Kidney epithelial cell (primary cell): ENCODE results near the gene WIPF1. TPM values are rescaled to one million over a fixed set of nuclear protein-coding genes. Genes with fewer than 3 reads are reported as not detected.

Experiments
- DNase-seq: peaks from one replicate; pipeline ENCODE4 v3.0.0-alpha.2; 2010; ENCODE audit warnings: low read depth
- H3K27me3 ChIP-seq: 2 replicates; pipeline ENCODE4 v1.6.0; 2011; ENCODE audit warnings: low read length; ENCODE audit not compliant: control insufficient read depth, insufficient read depth
- H3K36me3 ChIP-seq: 2 replicates; pipeline ENCODE4 v1.5.1; 2011; ENCODE audit warnings: low read length; ENCODE audit not compliant: control insufficient read depth, insufficient read depth
- H3K4me3 ChIP-seq: 2 replicates; pipeline ENCODE4 v1.5.1; 2011; ENCODE audit warnings: low read depth, mild to moderate bottlenecking, control low read depth, low read length
- total RNA-seq: library from RNA; depleted of rRNA; stranded (reverse); fragments of >200 nt; gene quantifications from 2 replicates; pipeline ENCODE4 v1.2.3, GENCODE V29; 2015
- TF ChIP-seq, protein P1 (sequence below): IDR thresholded peaks from 2 replicates; pipeline ENCODE4 v1.5.1; 2011; ENCODE audit warnings: mild to moderate bottlenecking, moderate library complexity, low read length, control low read depth, inconsistent platforms; ENCODE audit not compliant: insufficient read depth, poor library complexity, severe bottlenecking

The WIPF1 gene
- total RNA-seq, 1 donor from 2014 or later: 9.5 TPM

DNA sequence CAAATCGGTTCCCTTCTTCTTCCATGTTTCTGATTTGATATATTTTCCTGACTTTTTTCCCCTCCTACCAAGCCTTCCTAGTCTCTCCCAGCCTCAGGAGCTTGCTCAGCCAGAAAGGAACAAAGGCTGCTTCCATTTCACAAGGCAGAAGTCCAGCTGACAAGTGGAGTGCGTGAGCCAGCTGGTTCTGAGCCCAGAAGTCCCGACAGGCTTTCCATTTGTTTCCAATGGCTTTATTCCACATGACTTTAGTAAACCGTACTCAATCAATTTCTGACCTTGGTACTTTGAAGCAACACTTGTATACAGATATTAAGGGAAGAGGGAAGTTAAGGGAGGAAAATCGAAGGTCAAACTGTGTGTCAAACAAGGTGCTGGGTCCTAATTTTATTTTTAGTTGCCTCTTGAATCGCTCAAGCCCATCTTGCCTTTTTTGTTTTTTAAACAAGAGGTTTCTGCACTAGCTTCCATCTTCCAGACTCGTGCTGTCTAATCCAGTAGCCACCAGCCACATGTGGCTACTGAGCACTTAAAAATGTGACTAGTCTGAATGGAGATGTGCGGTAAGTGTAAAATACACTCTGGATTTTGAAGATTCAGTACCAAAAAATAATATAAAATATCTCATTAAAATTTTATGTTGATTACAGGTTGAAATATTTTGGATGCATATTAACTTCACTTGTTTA lies 36.2 kb downstream of the WIPF1 start:
- DNase-seq: no peak
- Histone ChIP-seq H3K4me3 (no peak overlapping the region), H3K36me3 (no peaks in the 10 kb centered on the region), H3K27me3 (no peaks in the 10 kb centered on the region)
- TF ChIP-seq, protein P1, sequence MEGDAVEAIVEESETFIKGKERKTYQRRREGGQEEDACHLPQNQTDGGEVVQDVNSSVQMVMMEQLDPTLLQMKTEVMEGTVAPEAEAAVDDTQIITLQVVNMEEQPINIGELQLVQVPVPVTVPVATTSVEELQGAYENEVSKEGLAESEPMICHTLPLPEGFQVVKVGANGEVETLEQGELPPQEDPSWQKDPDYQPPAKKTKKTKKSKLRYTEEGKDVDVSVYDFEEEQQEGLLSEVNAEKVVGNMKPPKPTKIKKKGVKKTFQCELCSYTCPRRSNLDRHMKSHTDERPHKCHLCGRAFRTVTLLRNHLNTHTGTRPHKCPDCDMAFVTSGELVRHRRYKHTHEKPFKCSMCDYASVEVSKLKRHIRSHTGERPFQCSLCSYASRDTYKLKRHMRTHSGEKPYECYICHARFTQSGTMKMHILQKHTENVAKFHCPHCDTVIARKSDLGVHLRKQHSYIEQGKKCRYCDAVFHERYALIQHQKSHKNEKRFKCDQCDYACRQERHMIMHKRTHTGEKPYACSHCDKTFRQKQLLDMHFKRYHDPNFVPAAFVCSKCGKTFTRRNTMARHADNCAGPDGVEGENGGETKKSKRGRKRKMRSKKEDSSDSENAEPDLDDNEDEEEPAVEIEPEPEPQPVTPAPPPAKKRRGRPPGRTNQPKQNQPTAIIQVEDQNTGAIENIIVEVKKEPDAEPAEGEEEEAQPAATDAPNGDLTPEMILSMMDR: no peak

DNA sequence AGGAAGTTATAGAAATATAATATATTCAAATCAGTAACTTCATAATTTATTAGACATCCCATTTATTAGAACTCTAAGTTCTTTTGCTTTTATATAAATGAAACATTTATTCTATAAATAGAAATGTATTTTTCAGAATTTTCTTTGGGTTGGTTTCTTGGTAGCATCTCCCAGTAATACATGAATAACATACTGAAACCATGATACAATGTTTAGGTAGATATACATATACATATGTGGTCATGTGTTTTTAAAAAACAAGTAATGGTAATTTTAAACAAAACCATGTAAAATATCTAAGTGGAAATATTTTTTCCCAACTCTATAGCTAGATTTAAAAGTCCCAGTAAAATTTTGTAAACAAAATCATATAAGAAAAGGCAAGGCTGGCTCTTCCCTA lies 36.9 kb downstream of the WIPF1 start:
- no peaks in the 10 kb centered on the region for H3K27me3 ChIP-seq
- DNase-seq: no peak
- TF ChIP-seq, protein P1: no peak
- H3K36me3 ChIP-seq: no peaks in the 10 kb centered on the region
- H3K4me3 ChIP-seq: no peak overlapping the region

DNA sequence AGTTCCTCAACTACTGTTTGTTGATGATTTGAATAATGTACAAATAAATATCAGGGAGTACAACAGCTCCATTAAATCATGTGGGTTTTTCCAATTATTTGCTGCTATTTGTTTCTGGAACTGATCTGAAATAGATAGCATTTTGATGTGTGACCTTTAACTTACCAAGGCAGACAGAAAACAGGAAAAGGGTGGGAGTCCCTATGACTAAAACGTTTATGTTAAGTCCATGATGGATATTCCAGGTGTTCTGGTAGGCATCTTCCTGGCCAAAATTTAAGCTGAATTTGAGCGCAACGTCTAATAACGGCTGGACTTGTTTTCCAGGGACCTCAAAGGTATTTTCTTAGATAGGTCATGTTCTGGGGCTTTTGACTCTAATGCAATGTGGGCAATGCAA lies 41.6 kb downstream of the WIPF1 start:
- DNase-seq: no peak
- H3K4me3 ChIP-seq: no peak overlapping the region
- no peaks in the 10 kb centered on the region for H3K36me3 ChIP-seq
- no peaks in the 10 kb centered on the region for H3K27me3 ChIP-seq
- TF ChIP-seq, protein P1: no peak

DNA sequence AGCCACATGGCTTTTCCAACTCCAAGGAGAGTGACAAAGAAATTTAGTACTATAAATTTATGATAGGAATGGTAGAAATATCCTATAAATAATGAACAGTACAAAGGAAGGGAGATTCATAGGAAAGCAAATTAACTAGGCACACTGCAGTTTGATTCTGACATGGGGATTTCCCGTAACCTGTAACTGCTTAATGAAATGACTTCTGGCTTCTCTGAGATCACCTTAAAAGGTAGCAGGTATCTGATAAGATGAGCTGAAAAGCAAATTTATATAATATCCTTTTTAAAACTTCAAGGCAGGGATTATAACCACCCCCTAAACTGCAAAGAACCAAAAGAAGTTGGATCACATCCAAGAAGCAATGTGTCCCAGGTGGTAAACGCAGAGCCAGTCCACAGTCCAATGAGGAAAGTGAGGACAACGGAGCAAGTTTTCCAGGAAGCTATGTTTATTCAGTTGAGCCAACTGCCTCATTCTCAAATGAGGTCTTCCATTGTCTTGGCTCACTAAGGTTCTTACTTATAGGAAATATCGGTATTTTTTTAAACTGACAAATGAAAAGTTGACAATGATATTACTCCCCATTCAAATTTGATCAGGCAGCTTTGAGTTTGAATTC lies 43.0 kb downstream of the WIPF1 start:
- TF ChIP-seq, protein P1: no peak
- no peak overlapping the region for H3K4me3 ChIP-seq
- no peaks in the 10 kb centered on the region for H3K27me3 ChIP-seq
- no peak for DNase-seq
- no peaks in the 10 kb centered on the region for H3K36me3 ChIP-seq

DNA sequence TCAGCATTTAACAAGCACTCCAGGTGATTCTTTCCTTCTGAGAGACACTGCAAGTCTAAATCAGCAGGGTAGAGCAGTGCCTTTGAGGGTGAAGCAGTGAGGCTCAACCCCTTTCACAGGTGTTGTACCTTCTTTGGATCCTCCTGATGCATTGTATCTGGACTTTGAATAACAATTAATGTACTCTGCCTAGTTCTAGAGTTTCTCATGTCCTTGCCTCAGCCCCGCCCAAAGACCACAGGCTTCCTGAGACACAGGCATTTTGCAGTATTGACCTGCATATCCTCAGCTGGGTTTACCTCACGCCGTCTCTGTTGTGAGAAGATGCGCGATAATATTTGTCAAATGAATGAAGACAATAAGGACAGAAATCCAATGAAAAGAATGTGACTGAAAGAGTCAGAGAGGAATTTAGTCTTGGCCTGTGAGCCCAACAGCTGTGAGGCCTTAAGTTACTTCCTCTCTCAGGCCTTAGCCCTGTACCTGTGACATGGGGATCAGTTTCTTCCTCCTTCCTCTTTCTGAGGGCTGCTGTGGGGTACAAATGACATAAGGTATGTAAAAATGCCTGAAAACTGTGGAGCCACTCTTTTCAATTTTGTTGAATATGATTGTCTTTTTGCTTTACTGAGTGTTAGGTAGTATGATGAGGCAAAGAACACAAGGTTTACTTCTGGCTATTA lies 43.7 kb downstream of the WIPF1 start:
- Histone ChIP-seq H3K4me3 (no peak overlapping the region), H3K27me3 (no peaks in the 10 kb centered on the region), H3K36me3 (no peaks in the 10 kb centered on the region)
- no peak for DNase-seq
- TF ChIP-seq, protein P1: no peak
